ENCODE measurements around the gene EVI5. TPM values are rescaled to one million over a fixed set of nuclear protein-coding genes. Genes with fewer than 3 reads are reported as not detected.

Gene EVI5
- total RNA-seq, 1 experiment from 2014 or later = 38.2 TPM

DNA sequence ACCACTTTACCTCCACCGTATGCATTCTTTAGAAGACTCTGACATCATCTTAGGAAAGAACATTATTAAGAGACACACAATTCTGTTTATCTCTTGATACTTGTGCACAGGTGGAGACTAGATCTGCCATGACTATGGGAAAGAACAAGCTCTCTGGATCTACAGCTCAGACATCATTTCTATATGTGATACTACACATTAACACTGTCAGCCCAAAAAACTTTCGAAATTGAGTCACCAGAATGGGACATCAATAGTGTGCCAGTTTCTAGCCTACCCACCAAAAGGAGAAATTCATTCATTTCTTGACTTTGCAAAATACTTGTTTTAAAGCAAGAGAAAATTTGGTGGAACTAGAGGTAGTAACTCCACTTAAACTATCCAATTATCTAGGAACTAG, 6.0 kb upstream of the EVI5 start:
- Histone ChIP-seq H4K20me1 (ENCODE audit: low read length) (no peaks in the 10 kb centered on the region), H3K9me2 (replicated peaks; ENCODE audit: low read length) (no peaks in the 10 kb centered on the region), H3K4me2 (ENCODE audit: low read length) (no peak overlapping the region), H3K36me3 (ENCODE audit: low read depth, low read length) (no peaks in the 10 kb centered on the region), H3K27me3 (ENCODE audit: low read length) (no peaks in the 10 kb centered on the region), H3F3A (ENCODE audit: low read length, unreplicated experiment) (no peaks in the 10 kb centered on the region), H3K27ac (ENCODE audit: low read length) (no peak overlapping the region), H3K4me1 (ENCODE audit: insufficient read depth, low read length) (no peaks in the 10 kb centered on the region), H3K79me2 (ENCODE audit: low read length) (no peaks in the 10 kb centered on the region), H3K9me3 (ENCODE audit: low read length) (no peaks in the 10 kb centered on the region), H3K9ac (ENCODE audit: low read length) (no peak overlapping the region), H3K4me3 (ENCODE audit: low read length) (no peak overlapping the region), H2AFZ (ENCODE audit: low read length) (no peak overlapping the region)
- ATAC-seq (no peak), DNase-seq (no peak)
- ChIA-PET CTCF (interaction anchor here (0.6 kb wide), 1 partner anchor 95 kb away, joined by 3 read pairs; no protein-coding TSS in a partner anchor), POLR2A (ENCODE audit: unreplicated experiment) (interaction anchor here (0.6 kb wide), 1 partner anchor 15 kb away, joined by 4 read pairs; no protein-coding TSS in a partner anchor)
- BruUV-seq (replicated peaks) = no TSS peak
- TF ChIP-seq EZH2phosphoT487 (IDR thresholded peaks at IDR 0.05; ENCODE audit: borderline replicate concordance, low read length) (no peak), EZH2 (IDR thresholded peaks at IDR 0.05; ENCODE audit: low read length, unreplicated experiment) (no peak)
- TF ChIP-seq, protein P1, sequence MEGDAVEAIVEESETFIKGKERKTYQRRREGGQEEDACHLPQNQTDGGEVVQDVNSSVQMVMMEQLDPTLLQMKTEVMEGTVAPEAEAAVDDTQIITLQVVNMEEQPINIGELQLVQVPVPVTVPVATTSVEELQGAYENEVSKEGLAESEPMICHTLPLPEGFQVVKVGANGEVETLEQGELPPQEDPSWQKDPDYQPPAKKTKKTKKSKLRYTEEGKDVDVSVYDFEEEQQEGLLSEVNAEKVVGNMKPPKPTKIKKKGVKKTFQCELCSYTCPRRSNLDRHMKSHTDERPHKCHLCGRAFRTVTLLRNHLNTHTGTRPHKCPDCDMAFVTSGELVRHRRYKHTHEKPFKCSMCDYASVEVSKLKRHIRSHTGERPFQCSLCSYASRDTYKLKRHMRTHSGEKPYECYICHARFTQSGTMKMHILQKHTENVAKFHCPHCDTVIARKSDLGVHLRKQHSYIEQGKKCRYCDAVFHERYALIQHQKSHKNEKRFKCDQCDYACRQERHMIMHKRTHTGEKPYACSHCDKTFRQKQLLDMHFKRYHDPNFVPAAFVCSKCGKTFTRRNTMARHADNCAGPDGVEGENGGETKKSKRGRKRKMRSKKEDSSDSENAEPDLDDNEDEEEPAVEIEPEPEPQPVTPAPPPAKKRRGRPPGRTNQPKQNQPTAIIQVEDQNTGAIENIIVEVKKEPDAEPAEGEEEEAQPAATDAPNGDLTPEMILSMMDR (conservative IDR thresholded peaks at IDR 0.05; ENCODE audit: low read depth, low read length) = no peak
- intact Hi-C loops (cut with micrococcal nuclease) = no loop called here

DNA sequence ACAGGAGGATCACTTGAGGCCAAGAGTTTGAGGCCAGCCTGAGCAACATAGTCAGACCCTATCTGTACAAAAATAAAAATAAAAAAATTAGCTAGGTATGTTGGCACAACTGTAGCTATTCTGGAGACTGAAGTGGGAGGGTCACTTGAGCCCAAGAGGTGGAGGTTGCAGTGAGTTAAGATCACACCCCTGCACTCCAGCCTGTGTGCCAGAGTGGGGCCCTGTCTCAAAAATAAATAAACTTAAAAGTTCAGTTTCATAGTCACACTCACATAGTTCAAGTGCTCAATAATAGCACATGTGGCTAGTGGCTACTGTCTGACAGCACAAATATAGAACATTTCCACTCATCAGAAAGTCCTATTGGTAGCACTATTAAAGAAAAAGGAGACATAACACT, 5.2 kb upstream of the EVI5 start:
- no peak overlapping the region for H3K4me2 ChIP-seq (ENCODE audit: low read length)
- H3K9me2 ChIP-seq (replicated peaks; ENCODE audit: low read length) = no peaks in the 10 kb centered on the region
- DNase-seq (no peak), ATAC-seq (no peak)
- ChIA-PET POLR2A (ENCODE audit: unreplicated experiment) (no interaction called here), CTCF (interaction anchor here (0.6 kb wide), 1 partner anchor 94 kb away, joined by 3 read pairs; no protein-coding TSS in a partner anchor)
- H3K4me1 ChIP-seq (ENCODE audit: insufficient read depth, low read length) = no peaks in the 10 kb centered on the region
- intact Hi-C loops (cut with micrococcal nuclease) = no loop called here
- H2AFZ ChIP-seq (ENCODE audit: low read length) = no peak overlapping the region
- H3K4me3 ChIP-seq (ENCODE audit: low read length) = no peak overlapping the region
- H4K20me1 ChIP-seq (ENCODE audit: low read length) = no peaks in the 10 kb centered on the region
- no peaks in the 10 kb centered on the region for H3K27me3 ChIP-seq (ENCODE audit: low read length)
- TF ChIP-seq, protein P1 (conservative IDR thresholded peaks at IDR 0.05; ENCODE audit: low read depth, low read length) = no peak
- TF ChIP-seq EZH2phosphoT487 (IDR thresholded peaks at IDR 0.05; ENCODE audit: borderline replicate concordance, low read length) = no peak
- no peak for TF ChIP-seq EZH2 (IDR thresholded peaks at IDR 0.05; ENCODE audit: low read length, unreplicated experiment)
- BruUV-seq (replicated peaks) = no TSS peak
- no peaks in the 10 kb centered on the region for H3K36me3 ChIP-seq (ENCODE audit: low read depth, low read length)
- no peaks in the 10 kb centered on the region for H3K9me3 ChIP-seq (ENCODE audit: low read length)
- no peaks in the 10 kb centered on the region for H3K79me2 ChIP-seq (ENCODE audit: low read length)
- H3K9ac ChIP-seq (ENCODE audit: low read length) = no peak overlapping the region
- H3K27ac ChIP-seq (ENCODE audit: low read length) = no peak overlapping the region
- no peaks in the 10 kb centered on the region for H3F3A ChIP-seq (ENCODE audit: low read length, unreplicated experiment)

DNA sequence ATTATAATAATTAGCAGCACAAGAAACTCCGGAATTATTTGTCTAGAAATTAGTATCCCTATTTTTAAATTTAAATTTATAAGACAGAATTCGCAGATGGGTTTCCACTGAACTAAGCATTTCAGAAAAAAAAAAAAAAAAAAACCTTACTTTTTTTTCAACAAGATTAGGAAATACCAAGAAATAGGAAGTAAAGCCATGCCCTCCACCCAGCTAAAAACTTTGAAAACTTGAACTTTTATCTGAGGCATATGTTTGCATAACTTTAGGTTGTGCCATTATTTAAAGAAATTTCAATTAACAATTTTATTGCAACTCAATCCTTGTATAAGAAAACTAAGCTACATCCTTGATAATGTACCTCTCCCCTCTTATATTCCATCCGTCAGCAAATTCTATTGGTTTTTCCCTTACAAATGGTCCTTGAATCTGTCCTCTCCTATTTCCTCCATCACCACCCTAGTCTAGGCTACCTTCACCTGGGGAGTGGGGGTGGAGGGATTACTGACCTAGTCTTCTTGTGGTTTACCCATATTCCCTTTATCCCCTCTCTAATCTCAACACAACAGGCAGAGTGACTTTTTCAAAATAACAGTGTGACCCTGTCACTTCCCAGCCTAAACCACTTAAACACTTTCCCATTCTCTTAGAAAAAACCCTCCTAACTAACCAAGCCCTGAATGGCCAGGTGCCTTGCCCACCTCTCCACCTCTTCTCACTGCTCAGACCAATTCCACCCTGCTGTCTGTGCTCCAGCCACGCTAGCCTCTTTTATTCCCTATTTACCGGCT, 1.4 kb upstream of the EVI5 start:
- H3K9me3 ChIP-seq (ENCODE audit: low read length) = no peaks in the 10 kb centered on the region
- H3K27me3 ChIP-seq (ENCODE audit: low read length) = no peaks in the 10 kb centered on the region
- CTCF ChIA-PET = no interaction called here
- peak overlapping the region; percentile 95; the same call in 1 of the 2 replicates for H2AFZ ChIP-seq (ENCODE audit: low read length)
- H3K4me2 ChIP-seq (ENCODE audit: low read length) = peak overlapping the region; percentile 90
- intact Hi-C loops (cut with micrococcal nuclease) = no loop called here
- H3F3A ChIP-seq (ENCODE audit: low read length, unreplicated experiment) = no peaks in the 10 kb centered on the region
- H3K9ac ChIP-seq (ENCODE audit: low read length) = no peak overlapping the region
- peaks cover 31% of the 10 kb centered on the region for H3K79me2 ChIP-seq (ENCODE audit: low read length)
- BruUV-seq (replicated peaks) = no TSS peak
- H3K27ac ChIP-seq (ENCODE audit: low read length) = no peak overlapping the region
- no peaks in the 10 kb centered on the region for H3K9me2 ChIP-seq (replicated peaks; ENCODE audit: low read length)
- POLR2A ChIA-PET (ENCODE audit: unreplicated experiment) = interaction anchor here (1.0 kb wide), 1 partner anchor 45 kb away, joined by 3 read pairs; the partner anchor contains the start of gene RPL5
- H4K20me1 ChIP-seq (ENCODE audit: low read length) = no peaks in the 10 kb centered on the region
- peaks cover 11% of the 10 kb centered on the region for H3K4me1 ChIP-seq (ENCODE audit: insufficient read depth, low read length)
- TF ChIP-seq EZH2phosphoT487 (IDR thresholded peaks at IDR 0.05; ENCODE audit: borderline replicate concordance, low read length) = no peak
- TF ChIP-seq, protein P1 (conservative IDR thresholded peaks at IDR 0.05; ENCODE audit: low read depth, low read length) = no peak
- no peak for TF ChIP-seq EZH2 (IDR thresholded peaks at IDR 0.05; ENCODE audit: low read length, unreplicated experiment)
- peak overlapping the region; percentile 94 for H3K4me3 ChIP-seq (ENCODE audit: low read length)
- no peaks in the 10 kb centered on the region for H3K36me3 ChIP-seq (ENCODE audit: low read depth, low read length)
- DNase-seq = no peak
- ATAC-seq = no peak

Measured in PC-3 (cell line).